ENCODE measurements around the gene AGO1. TPM values are rescaled to one million over a fixed set of nuclear protein-coding genes. Genes with fewer than 3 reads are reported as not detected.

AGO1 gene
- total RNA-seq, 6 experiments from 2014 or later: 24.7 to 30.6 (median 27.4) TPM

- peak; percentile 13 for DNase-seq
- Mint-ChIP-seq H3K36me3 (ENCODE audit: low read depth) (peaks cover 7% of the 10 kb centered on the region), H3K4me3 (no peak overlapping the region), H3K27me3 (ENCODE audit: insufficient read depth) (no peaks in the 10 kb centered on the region; the same call in none of the 2 replicates), H3K4me1 (ENCODE audit: low read depth) (no peaks in the 10 kb centered on the region), H3K27ac (no peak overlapping the region), H3K9me3 (no peaks in the 10 kb centered on the region)
- TF ChIP-seq, protein P1, sequence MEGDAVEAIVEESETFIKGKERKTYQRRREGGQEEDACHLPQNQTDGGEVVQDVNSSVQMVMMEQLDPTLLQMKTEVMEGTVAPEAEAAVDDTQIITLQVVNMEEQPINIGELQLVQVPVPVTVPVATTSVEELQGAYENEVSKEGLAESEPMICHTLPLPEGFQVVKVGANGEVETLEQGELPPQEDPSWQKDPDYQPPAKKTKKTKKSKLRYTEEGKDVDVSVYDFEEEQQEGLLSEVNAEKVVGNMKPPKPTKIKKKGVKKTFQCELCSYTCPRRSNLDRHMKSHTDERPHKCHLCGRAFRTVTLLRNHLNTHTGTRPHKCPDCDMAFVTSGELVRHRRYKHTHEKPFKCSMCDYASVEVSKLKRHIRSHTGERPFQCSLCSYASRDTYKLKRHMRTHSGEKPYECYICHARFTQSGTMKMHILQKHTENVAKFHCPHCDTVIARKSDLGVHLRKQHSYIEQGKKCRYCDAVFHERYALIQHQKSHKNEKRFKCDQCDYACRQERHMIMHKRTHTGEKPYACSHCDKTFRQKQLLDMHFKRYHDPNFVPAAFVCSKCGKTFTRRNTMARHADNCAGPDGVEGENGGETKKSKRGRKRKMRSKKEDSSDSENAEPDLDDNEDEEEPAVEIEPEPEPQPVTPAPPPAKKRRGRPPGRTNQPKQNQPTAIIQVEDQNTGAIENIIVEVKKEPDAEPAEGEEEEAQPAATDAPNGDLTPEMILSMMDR (IDR thresholded peaks at IDR 0.05): peak; percentile 55
These were observed 25.2 kb upstream of the AGO1 start for GRCh38 chr1:35857830-35858229.

DNA sequence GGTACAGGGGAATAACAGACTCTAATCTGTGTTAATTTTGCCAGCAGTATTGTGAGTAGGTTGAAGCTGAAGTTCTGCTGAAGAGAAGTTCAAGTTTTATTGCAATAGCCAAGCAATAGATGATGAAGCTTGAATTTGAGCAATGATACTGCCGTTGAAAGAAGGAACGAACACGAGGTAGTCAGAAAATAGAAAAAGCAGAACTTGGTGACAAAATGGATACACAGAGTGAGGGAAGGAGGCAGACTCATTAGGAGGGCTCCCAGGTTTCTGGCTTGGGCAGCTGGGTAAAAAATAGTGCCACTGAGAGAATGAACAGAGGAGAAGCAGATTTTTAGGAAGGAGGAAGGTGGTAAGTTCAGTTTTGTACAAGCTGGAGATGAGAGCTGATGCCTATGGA, 22.3 kb upstream of the AGO1 start:
- DNase-seq: no peak
- Mint-ChIP-seq H3K4me1 (ENCODE audit: low read depth) (no peaks in the 10 kb centered on the region), H3K27me3 (ENCODE audit: insufficient read depth) (no peaks in the 10 kb centered on the region; the same call in none of the 2 replicates), H3K36me3 (ENCODE audit: low read depth) (no peaks in the 10 kb centered on the region), H3K4me3 (no peak overlapping the region), H3K9me3 (no peaks in the 10 kb centered on the region), H3K27ac (no peak overlapping the region)
- TF ChIP-seq, protein P1 (IDR thresholded peaks at IDR 0.05): no peak

- no peak for DNase-seq
- Mint-ChIP-seq H3K36me3 (ENCODE audit: low read depth) (no peaks in the 10 kb centered on the region), H3K9me3 (no peaks in the 10 kb centered on the region), H3K27ac (no peak overlapping the region), H3K4me3 (no peak overlapping the region), H3K27me3 (ENCODE audit: insufficient read depth) (no peaks in the 10 kb centered on the region; the same call in none of the 2 replicates), H3K4me1 (ENCODE audit: low read depth) (no peaks in the 10 kb centered on the region)
- TF ChIP-seq, protein P1 (IDR thresholded peaks at IDR 0.05): no peak
These were observed 19.9 kb upstream of the AGO1 start for GRCh38 chr1:35863136-35863535.

DNA sequence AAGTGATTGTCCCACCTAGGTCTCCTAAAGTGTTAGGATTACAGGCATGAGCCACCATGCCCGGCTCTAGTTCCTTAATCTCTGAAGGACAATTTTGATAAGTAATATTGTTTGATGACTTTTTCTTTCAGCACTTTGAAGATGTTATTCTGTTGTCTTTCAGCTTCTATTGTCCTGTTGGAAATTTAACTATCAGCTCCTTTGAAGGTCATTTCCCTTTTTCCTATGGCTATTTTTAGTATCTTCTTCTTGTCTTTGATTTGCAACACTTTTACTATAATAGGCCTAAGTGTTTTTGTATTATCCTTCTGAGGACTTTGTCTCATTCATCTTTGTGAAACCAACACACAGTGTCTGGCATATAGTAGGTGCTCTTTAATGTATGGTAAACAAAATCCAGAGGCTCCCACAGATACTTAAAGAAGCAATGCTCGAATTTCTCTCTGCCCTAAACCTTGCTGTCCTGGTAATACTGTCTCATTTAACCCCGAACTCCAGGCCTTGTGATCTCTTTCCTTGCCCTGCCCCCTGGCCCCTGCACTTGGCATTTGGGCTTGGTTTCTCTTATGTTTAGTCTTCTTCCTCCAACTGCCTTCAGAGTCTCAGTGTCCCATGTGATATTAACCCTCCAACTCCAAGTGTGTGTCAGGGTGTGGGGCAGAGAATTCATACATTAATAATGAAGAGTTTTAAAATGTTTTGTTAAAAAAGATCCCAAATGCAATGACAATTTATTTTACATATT, 19.0 kb upstream of the AGO1 start:
- Mint-ChIP-seq H3K36me3 (ENCODE audit: low read depth) (no peaks in the 10 kb centered on the region), H3K4me1 (ENCODE audit: low read depth) (no peaks in the 10 kb centered on the region), H3K9me3 (no peaks in the 10 kb centered on the region), H3K4me3 (no peak overlapping the region), H3K27me3 (ENCODE audit: insufficient read depth) (no peaks in the 10 kb centered on the region; the same call in none of the 2 replicates), H3K27ac (no peak overlapping the region)
- DNase-seq: no peak
- TF ChIP-seq, protein P1 (IDR thresholded peaks at IDR 0.05): no peak

DNA sequence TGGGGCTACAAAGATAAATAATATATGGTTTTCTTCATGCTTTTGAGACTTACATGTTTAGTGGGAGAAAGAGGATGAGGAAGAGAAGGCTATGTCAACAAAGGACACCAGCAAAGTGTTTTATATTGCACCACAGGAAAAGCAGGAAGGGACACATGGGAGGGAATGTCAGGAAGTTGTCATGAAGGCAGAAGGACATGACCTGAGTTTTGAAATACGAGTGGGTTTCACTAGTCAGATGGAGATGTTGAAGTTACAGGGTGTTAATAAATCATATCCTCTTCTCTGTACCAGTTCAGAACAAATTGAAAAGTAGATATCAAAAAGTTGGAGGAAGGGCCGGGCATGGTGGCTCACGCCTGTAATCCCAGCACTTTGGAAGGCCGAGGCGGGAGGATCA, 18.2 kb upstream of the AGO1 start:
- no peaks in the 10 kb centered on the region for H3K4me1 Mint-ChIP-seq (ENCODE audit: low read depth)
- no peak for DNase-seq
- H3K36me3 Mint-ChIP-seq (ENCODE audit: low read depth): no peaks in the 10 kb centered on the region
- no peak overlapping the region for H3K27ac Mint-ChIP-seq
- H3K4me3 Mint-ChIP-seq: no peak overlapping the region
- H3K9me3 Mint-ChIP-seq: no peaks in the 10 kb centered on the region
- H3K27me3 Mint-ChIP-seq (ENCODE audit: insufficient read depth): no peaks in the 10 kb centered on the region; the same call in none of the 2 replicates
- TF ChIP-seq, protein P1 (IDR thresholded peaks at IDR 0.05): no peak

Measured in HFFc6 (cell line).